ENCODE data around the gene TNNI3K.

- no peak for TF ChIP-seq CTCF (IDR thresholded peaks at IDR 0.05)
- TF ChIP-seq POLR2A (IDR thresholded peaks at IDR 0.05): no peak
- TF ChIP-seq POLR2AphosphoS5 (IDR thresholded peaks at IDR 0.05; ENCODE audit: insufficient read depth in 1 of 2, low read depth in 1 of 2): no peak
Measured at GRCh38 chr1:74548961-74549750, 314.0 kb downstream of the TNNI3K start.
